SK-N-MC (cell line): Measurements from ENCODE around the gene TMEM214.

Experiments
- EZH2 ChIP-seq: fragments of 200-600 bp; sonication (generic); IDR thresholded peaks from one replicate; pipeline ENCODE4 v1.6.1; 2017; ENCODE audit warnings: antibody characterized with exemption
- FOXP2 ChIP-seq: optimal IDR thresholded peaks from 2 replicates; pipeline ENCODE3; 2011; ENCODE audit warnings: mild to moderate bottlenecking, moderate library complexity; ENCODE audit not compliant: insufficient read depth; ENCODE audit errors: extremely low read length, control extremely low read depth
- POLR2AphosphoS5 ChIP-seq: IDR thresholded peaks from 2 replicates; pipeline ENCODE4 v1.6.1; 2012; ENCODE audit warnings: mild to moderate bottlenecking, low read depth, low read length, borderline replicate concordance

DNA sequence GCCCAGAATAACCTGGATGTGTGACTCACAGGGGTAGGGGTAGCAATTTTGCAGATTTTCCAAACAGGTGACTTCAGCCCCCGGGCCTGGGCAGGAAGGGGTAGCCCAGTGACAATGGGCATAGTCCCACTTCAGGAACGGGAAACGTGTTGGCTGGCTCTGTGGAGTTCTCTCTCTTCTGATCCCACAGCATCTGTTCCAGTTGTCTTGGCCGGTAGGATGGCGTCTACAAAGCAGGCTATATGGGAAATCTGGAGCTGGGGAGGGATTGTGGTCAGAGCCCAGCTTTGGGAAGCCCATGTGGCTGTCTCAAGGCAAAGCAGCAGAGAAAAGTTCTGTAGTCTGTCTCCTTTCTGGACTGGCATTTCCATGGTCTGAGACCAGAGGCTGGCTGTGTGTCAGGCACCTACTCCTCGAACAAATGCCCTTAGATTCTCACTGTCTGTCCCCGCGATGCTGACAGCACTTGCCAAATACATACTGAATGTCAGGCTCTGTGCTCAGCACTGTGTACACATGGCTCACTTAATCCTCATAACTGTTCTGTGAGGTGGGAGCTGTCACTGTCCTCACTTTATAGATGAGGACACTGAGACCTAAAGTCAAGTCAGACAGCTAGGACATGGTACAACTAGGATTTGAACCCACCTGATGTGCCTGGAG lies 17.9 kb upstream of the TMEM214 start:
- TF ChIP-seq EZH2 (no peak), POLR2AphosphoS5 (no peak), FOXP2 (no peak)
